ENCODE results near the gene MYEOV.

DNA sequence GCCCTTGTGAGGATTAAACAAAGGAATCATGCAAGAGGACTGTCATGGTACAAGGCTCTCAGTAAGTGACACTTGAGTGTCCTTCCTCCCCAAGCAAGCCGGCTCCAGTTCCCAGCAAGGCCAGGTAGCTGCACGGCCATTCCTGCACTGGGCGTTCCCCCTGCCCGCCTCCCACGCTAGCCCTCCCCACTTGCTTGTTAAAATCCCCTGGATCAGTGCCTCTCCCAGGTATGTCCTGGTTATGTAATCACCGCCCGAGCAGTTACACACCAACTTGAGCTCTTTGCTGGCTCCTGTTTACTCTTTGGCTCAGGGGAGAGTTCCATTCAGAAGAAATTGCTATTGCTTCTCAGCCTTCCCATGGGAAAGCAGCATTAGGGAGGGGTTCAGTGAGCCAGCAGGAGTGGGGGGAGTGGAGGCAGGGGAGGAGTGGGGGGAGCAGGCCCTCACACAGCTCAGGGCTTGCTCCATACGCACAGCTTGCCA, 19.4 kb upstream of the MYEOV start:
- TF ChIP-seq, protein P1, sequence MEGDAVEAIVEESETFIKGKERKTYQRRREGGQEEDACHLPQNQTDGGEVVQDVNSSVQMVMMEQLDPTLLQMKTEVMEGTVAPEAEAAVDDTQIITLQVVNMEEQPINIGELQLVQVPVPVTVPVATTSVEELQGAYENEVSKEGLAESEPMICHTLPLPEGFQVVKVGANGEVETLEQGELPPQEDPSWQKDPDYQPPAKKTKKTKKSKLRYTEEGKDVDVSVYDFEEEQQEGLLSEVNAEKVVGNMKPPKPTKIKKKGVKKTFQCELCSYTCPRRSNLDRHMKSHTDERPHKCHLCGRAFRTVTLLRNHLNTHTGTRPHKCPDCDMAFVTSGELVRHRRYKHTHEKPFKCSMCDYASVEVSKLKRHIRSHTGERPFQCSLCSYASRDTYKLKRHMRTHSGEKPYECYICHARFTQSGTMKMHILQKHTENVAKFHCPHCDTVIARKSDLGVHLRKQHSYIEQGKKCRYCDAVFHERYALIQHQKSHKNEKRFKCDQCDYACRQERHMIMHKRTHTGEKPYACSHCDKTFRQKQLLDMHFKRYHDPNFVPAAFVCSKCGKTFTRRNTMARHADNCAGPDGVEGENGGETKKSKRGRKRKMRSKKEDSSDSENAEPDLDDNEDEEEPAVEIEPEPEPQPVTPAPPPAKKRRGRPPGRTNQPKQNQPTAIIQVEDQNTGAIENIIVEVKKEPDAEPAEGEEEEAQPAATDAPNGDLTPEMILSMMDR (IDR thresholded peaks at IDR 0.05; ENCODE audit: insufficient read depth, low read length, poor library complexity, severe bottlenecking) = no peak
- TF ChIP-seq EZH2phosphoT487 (conservative IDR thresholded peaks at IDR 0.05; ENCODE audit: low read length) = no peak
